HUDEP-2 (cell line): Measurements from ENCODE around the gene RITA1.
A peak's percentile ranks its signal among the peaks of the same experiment; 100 is the strongest.
"Not testable (repeated sequence)": the region's sequence is repeated elsewhere in the genome, so short reads cannot be mapped to it uniquely, and the experiment has no call there.

Source experiments
- DNase-seq, 76 experiments: peaks; one replicate each; lab custom pipeline; 2025; ENCODE audit not compliant: unreplicated experiment in 76 of 76; lab: John Stamatoyannopoulos, UW

The RITA1 gene

GRCh38 chr12:113200021-113200797 lies 14.7 kb downstream of the RITA1 start:
- no peak for DNase-seq

GRCh38 chr12:113201187-113202177 lies 16.0 kb downstream of the RITA1 start:
- DNase-seq, result no peak

- DNase-seq, result no peak
Measured at GRCh38 chr12:113202300-113203075, 17.0 kb downstream of the RITA1 start.

GRCh38 chr12:113203852-113204760 lies 18.6 kb downstream of the RITA1 start:
- no peak for DNase-seq

GRCh38 chr12:113204804-113205203 lies 19.3 kb downstream of the RITA1 start:
- DNase-seq, result no peak

GRCh38 chr12:113206802-113207201 lies 21.3 kb downstream of the RITA1 start:
- not testable (repeated sequence) for DNase-seq

GRCh38 chr12:113207613-113208040 lies 22.1 kb downstream of the RITA1 start:
- no peak for DNase-seq

- DNase-seq, result peak in 2 of 76 experiments; percentile 12 to 37
Measured at GRCh38 chr12:113208041-113208934, 22.8 kb downstream of the RITA1 start.

GRCh38 chr12:113211160-113211559 lies 25.6 kb downstream of the RITA1 start:
- no peak for DNase-seq

- DNase-seq, result no peak
Measured at GRCh38 chr12:113214895-113215400, 29.4 kb downstream of the RITA1 start.

- DNase-seq, result no peak
Measured at GRCh38 chr12:113216027-113216426, 30.5 kb downstream of the RITA1 start.

GRCh38 chr12:113220593-113221180 lies 35.2 kb downstream of the RITA1 start:
- DNase-seq, result peak in 1 of 76 experiments; percentile 35

- DNase-seq, result peak in 75 of 76 experiments; percentile 85 to 100 (median 99)
Measured at GRCh38 chr12:113221181-113221996, 35.9 kb downstream of the RITA1 start, which contains the start of gene TPCN1. TPCN1 (plus strand) TSS chr12:113221464; CDS start chr12:113226853, 5,389 bp downstream.

- peak in 6 of 76 experiments; percentile 9 to 43 (median 24) for DNase-seq
Measured at GRCh38 chr12:113221997-113222729, 36.6 kb downstream of the RITA1 start.

GRCh38 chr12:113222730-113223531 lies 37.4 kb downstream of the RITA1 start:
- DNase-seq, result peak in 1 of 76 experiments; percentile 2
